MM.1S (cell line): ENCODE measurements around the gene TBL1XR1.

Source experiments
- EZH2 ChIP-seq: fragments of 300-600 bp; sonication (generic); optimal IDR thresholded peaks from 2 replicates; pipeline ENCODE3; 2017; ENCODE audit warnings: low read depth, mild to moderate bottlenecking, antibody characterized with exemption, low read length, mixed read lengths
- EZH2phosphoT487 ChIP-seq: fragments of 300-600 bp; sonication (generic); IDR thresholded peaks from 2 replicates; pipeline ENCODE4 v1.6.1; 2018; ENCODE audit warnings: antibody characterized with exemption, low read length
- TF ChIP-seq, protein P1 (sequence below): fragments of 300-600 bp; sonication (generic); IDR thresholded peaks from 2 replicates; pipeline ENCODE4 v1.5.1; 2016; ENCODE audit warnings: antibody characterized with exemption, low read length, mixed read lengths

DNA sequence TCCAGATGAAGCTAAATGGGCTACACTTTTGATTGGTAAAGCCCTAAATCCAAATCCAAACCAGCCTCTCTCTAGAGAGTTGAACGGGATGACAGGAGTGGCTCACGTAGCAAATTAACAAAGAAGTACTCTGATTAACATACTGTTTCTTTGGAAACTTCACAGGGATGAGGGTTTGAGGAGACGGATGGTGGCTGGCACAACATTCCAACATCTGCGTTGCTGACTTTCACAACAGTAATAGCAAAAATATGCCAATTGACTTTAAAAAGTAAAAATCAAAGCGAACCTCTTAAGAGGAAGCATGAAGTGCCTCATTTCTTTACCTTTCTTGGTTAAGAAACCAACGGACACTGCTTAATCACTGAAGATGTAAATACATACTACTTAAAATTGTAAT, 181.4 kb downstream of the TBL1XR1 start:
- TF ChIP-seq, protein P1, sequence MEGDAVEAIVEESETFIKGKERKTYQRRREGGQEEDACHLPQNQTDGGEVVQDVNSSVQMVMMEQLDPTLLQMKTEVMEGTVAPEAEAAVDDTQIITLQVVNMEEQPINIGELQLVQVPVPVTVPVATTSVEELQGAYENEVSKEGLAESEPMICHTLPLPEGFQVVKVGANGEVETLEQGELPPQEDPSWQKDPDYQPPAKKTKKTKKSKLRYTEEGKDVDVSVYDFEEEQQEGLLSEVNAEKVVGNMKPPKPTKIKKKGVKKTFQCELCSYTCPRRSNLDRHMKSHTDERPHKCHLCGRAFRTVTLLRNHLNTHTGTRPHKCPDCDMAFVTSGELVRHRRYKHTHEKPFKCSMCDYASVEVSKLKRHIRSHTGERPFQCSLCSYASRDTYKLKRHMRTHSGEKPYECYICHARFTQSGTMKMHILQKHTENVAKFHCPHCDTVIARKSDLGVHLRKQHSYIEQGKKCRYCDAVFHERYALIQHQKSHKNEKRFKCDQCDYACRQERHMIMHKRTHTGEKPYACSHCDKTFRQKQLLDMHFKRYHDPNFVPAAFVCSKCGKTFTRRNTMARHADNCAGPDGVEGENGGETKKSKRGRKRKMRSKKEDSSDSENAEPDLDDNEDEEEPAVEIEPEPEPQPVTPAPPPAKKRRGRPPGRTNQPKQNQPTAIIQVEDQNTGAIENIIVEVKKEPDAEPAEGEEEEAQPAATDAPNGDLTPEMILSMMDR, result no peak
- TF ChIP-seq EZH2, result no peak
- no peak for TF ChIP-seq EZH2phosphoT487
